ENCODE results near the gene DOK5. TPM values are rescaled to one million over a fixed set of nuclear protein-coding genes. Genes with fewer than 3 reads are reported as not detected.

The DOK5 gene
- total and polyA plus RNA-seq, 2 donors (not counting 3 experiments of a cell fraction or from before 2014, with no cell fraction given) = 3.5 to 14.2 TPM

- H3K4me1 ChIP-seq (ENCODE audit: control insufficient read depth, extremely low read depth, insufficient read depth, low read length) = no peaks in the 10 kb centered on the region
- no peaks in the 10 kb centered on the region for H4K20me1 ChIP-seq (replicated peaks; ENCODE audit: control insufficient read depth, extremely low read depth, insufficient read depth, low read length)
- H3K36me3 ChIP-seq (ENCODE audit: control insufficient read depth in 2 of 2, extremely low read depth in 1 of 2, insufficient read depth in 2 of 2, low read length in 2 of 2) = no peaks in the 10 kb centered on the region
- DNase-seq (ENCODE audit: low read depth, low spot score) (no peak), FAIRE-seq (no peak)
- CTCF ChIA-PET = interaction anchor here (0.9 kb wide), 1 partner anchor 99 kb away, joined by 3 read pairs; no protein-coding TSS in a partner anchor
- no TSS peak for BruUV-seq (replicated peaks)
- H3K4me3 ChIP-seq (replicated peaks in 1 of 3; ENCODE audit: insufficient read depth in 1 of 3, low read depth in 1 of 3, low read length in 3 of 3) = no peak overlapping the region
- intact Hi-C loops (cut with micrococcal nuclease) (no loop called here), dilution Hi-C loops (cut with MboI; ENCODE audit: extremely low pct_ligation_motif_present, low sequenced_read_pairs) (no loop called here)
- no peak overlapping the region for H3K4me2 ChIP-seq (ENCODE audit: insufficient read depth, low read length)
- H3K79me2 ChIP-seq (ENCODE audit: control insufficient read depth, insufficient read depth, low read length) = no peaks in the 10 kb centered on the region
- no peak for TF ChIP-seq POLR2A (IDR thresholded peaks at IDR 0.05; ENCODE audit: low read depth, low read length)
- TF ChIP-seq EZH2 (IDR thresholded peaks at IDR 0.05; ENCODE audit: borderline replicate concordance, low read depth, low read length, severe bottlenecking) = no peak
- no peak for TF ChIP-seq MYC (IDR thresholded peaks at IDR 0.05; ENCODE audit: low read depth, low read length)
- TF ChIP-seq POLR2AphosphoS5 (IDR thresholded peaks at IDR 0.05; ENCODE audit: insufficient read depth, low read depth, low read length) = no peak
- TF ChIP-seq GATA2 (IDR thresholded peaks at IDR 0.05; ENCODE audit: insufficient read depth, insufficient read length, low read depth, low read length) = no peak
- no peak for TF ChIP-seq FOS (IDR thresholded peaks at IDR 0.05; ENCODE audit: borderline replicate concordance, insufficient read depth, low read length)
- TF ChIP-seq, protein P1, sequence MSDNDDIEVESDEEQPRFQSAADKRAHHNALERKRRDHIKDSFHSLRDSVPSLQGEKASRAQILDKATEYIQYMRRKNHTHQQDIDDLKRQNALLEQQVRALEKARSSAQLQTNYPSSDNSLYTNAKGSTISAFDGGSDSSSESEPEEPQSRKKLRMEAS (IDR thresholded peaks at IDR 0.05; ENCODE audit: insufficient read depth, insufficient read length) = no peak
- TF ChIP-seq CTCF (IDR thresholded peaks at IDR 0.05; ENCODE audit: extremely low read depth in 1 of 2, insufficient read depth in 1 of 2, low read depth in 1 of 2, low read length in 2 of 2) = no peak
- no peak for TF ChIP-seq JUN (IDR thresholded peaks at IDR 0.05; ENCODE audit: borderline replicate concordance, insufficient read depth, insufficient read length, low read depth)
- no peak overlapping the region for H3K27ac ChIP-seq (ENCODE audit: insufficient read depth, low read depth, low read length)
- H2AFZ ChIP-seq (ENCODE audit: low read depth, low read length) = no peak overlapping the region
- POLR2A ChIA-PET = no interaction called here
- H3K9me1 ChIP-seq (replicated peaks; ENCODE audit: control insufficient read depth, extremely low read depth, insufficient read depth, low read length) = no peaks in the 10 kb centered on the region
- no peaks in the 10 kb centered on the region for H3K27me3 ChIP-seq (ENCODE audit: control insufficient read depth in 2 of 2, insufficient read depth in 2 of 2, low read length in 2 of 2)
- no peak overlapping the region for H3K9ac ChIP-seq (replicated peaks; ENCODE audit: extremely low read depth, insufficient read depth, low read length)
- no peaks in the 10 kb centered on the region for H3K9me3 ChIP-seq (replicated peaks; ENCODE audit: control insufficient read depth, insufficient read depth, low read length)
Measured at GRCh38 chr20:54622333-54623295, 147.2 kb downstream of the DOK5 start.
